Activated CD8-positive, alpha-beta memory T cell treated with anti-CD3 and anti-CD28 coated beads for 36 hours (primary cell): ENCODE results near the gene FSTL4. TPM values are rescaled to one million over a fixed set of nuclear protein-coding genes. Genes with fewer than 3 reads are reported as not detected.
"Not testable (repeated sequence)": the region's sequence is repeated elsewhere in the genome, so short reads cannot be mapped to it uniquely, and the experiment has no call there.

Experiments
- CTCF ChIA-PET: fragments of 350-600 bp; sonication (Branson Sonifier 250); formaldehyde crosslinking; loops from one replicate; lab custom pipeline; 2021; ENCODE audit warnings: antibody characterized with exemption; lab: Charles Lee
- POLR2A ChIA-PET: fragments of 350-600 bp; sonication (Branson Sonifier 250); formaldehyde crosslinking; loops from one replicate; lab custom pipeline; 2021; ENCODE audit warnings: antibody characterized with exemption; lab: Charles Lee
- total RNA-seq, 2 experiments: library from RNA; stranded (reverse); gene quantifications; one replicate each; pipeline ENCODE4 v1.2.3, GENCODE V29; 2021

The FSTL4 gene
- total RNA-seq, 2 experiments from 2014 or later, result 0.30 TPM; not detected in 1

- ChIA-PET CTCF (no interaction called here), POLR2A (no interaction called here)
Observed at GRCh38 chr5:133564921-133565565, 47.3 kb downstream of the FSTL4 start.

DNA sequence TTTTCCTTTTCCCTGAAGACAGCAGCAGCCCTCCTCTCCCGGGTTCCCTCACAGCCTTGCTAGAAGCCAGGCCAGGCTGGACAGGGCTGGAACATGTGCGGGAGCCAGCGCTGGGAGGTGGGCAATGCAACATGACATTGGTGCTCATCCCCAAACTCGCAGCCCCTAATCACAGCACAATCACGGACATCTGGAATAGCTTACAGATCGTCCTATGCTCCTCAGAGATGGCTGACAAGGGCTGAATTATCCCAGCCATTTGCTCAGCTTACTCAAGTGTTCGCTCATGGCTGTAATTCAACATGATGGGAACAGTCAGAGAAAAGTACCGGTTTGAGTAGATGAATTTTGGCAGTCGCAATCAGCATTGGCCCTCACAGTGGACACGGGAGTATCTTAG is 49.8 kb downstream of the FSTL4 start:
- CTCF ChIA-PET, result no interaction called here
- POLR2A ChIA-PET, result no interaction called here

- CTCF ChIA-PET, result no interaction called here
Observed at GRCh38 chr5:133559960-133560359, 52.4 kb downstream of the FSTL4 start.

DNA sequence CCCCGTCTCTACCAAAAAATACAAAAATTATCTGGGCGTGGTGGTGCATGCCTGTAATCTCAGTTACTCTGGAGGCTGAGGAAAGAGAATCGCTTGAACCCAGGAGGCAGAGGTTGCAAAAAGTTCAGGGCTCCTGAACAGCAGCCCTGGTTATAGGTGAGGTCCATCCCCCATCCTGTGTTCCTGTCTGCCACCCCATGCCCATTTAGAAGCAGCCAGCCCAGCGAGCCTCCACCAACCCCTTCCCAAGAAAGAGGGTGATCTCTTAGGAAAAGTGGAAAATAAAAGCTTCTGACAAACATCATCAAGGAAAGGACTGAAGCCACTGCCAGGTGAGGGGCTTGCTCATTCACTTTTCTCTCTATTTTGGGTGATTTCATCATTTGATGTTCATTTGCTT is 55.8 kb downstream of the FSTL4 start:
- ChIA-PET POLR2A (no interaction called here), CTCF (no interaction called here)

More at GRCh38 chr5:133559960-133560359, 52.4 kb downstream of the FSTL4 start:
- POLR2A ChIA-PET, result no interaction called here

DNA sequence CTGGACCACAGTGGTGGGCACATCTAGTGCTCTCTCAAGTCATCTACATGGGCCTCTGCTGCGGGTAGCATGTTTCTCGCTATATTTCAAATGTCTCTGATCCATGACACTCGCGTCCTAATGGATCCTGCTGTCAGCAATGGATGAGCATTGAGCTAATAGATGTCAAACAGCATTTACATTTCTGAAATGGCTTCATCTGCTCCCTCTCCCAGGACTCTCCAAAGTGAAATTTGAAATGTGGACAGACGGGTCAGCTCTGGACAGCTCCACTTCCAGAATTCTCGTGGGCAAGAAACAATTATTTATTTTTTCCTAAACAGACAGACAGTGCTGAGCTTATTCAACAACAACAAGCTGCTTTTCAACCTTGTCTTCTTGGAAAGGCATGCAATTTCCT is 58.1 kb downstream of the FSTL4 start:
- ChIA-PET POLR2A (no interaction called here), CTCF (no interaction called here)

DNA sequence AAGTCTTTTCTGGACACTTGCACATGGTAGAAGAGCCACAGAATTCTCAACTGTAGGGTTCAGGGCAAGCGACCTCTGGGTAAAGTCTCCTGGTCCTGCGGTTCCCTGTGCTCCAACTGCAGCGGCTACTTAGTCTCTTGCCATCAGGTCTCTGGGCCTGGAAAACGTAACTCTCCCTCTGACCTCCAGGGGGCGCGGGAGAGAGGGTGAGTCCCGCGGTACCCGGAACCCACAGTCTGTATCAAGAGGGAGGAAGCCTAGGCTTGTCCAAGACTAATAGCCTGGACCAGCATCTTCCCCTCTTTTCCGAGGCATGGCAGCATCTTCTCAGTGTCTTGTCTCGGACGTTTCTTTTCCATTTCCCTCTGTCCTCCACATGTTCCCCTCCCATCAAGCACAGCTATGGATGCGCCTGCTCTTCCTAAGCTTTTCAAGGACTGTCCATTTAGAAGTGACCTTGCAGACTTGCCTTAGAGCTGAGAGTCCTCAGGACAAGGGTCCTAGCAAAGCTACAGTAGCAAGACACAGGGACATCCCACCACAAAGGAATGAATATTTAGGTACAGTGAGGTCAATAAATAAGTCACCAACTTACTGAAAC is 59.3 kb downstream of the FSTL4 start:
- CTCF ChIA-PET, result interaction anchor here (1.5 kb wide), 1 partner anchor 22 kb away, joined by 4 read pairs; no protein-coding TSS in a partner anchor
- POLR2A ChIA-PET, result no interaction called here

DNA sequence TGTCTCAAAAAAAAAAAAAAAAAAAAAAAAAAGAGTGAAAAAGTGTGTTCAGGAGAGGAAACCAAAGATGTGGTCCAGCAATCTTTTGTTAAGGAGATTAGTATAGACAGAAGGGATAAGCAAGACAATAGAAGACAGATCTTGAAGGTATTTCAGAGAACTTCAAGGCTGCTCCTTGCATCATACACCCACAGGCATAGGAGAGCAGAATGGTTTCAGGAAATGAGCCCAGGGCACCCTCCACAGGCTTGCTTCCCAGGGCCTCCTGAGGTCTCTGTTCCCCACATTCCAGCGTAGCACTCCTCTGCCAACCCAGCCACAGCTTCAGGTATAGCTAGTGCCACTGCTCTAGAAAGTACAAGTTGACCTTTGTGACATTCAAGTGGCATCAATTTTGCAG is 65.8 kb downstream of the FSTL4 start:
- ChIA-PET POLR2A (no interaction called here), CTCF (no interaction called here)

- ChIA-PET CTCF (no interaction called here), POLR2A (no interaction called here)
Observed at GRCh38 chr5:133544346-133544745, 68.0 kb downstream of the FSTL4 start.

- CTCF ChIA-PET, result no interaction called here
Observed at GRCh38 chr5:133539818-133540217, 72.5 kb downstream of the FSTL4 start.

GRCh38 chr5:133538718-133539117 is 73.6 kb downstream of the FSTL4 start:
- ChIA-PET POLR2A (no interaction called here), CTCF (no interaction called here)

More at GRCh38 chr5:133539818-133540217, 72.5 kb downstream of the FSTL4 start:
- POLR2A ChIA-PET, result no interaction called here

DNA sequence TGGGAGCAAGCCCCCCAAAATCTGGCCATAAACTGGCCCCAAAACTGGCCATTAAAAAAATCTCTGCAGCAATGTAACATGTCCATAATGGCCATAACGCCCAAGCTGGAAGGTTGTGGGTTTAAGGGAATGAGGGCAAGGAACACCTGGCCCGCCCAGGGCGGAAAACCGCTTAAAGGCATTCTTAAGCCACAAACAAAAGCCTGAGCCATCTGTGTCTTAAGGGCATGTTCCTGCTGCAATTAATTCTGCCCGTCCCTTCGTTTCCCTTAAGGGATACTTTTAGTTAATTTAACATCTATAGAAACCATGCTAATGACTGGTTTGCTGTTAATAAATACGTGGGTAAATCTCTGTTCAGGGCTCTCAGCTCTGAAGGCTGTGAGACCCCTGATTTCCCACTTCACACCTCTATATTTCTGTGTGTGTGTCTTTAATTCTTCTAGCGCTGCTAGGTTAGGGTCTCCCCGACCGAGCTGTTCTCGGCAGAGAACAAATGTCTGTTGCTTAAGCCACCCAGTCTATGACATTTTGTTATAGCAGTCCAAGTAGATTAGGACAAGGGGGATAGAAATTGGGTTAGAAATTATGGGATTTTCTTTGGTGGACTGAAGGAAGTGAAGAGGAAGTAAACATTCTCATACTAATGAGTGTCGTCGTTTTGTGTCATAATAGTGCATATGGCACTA is 77.0 kb downstream of the FSTL4 start:
- CTCF ChIA-PET, POLR2A ChIA-PET: not testable (repeated sequence)

- ChIA-PET POLR2A (no interaction called here), CTCF (no interaction called here)
Observed at GRCh38 chr5:133534566-133534965, 77.8 kb downstream of the FSTL4 start.

- CTCF ChIA-PET, result no interaction called here
Observed at GRCh38 chr5:133533541-133533940, 78.8 kb downstream of the FSTL4 start.

GRCh38 chr5:133531594-133531993 is 80.7 kb downstream of the FSTL4 start:
- POLR2A ChIA-PET, result no interaction called here
- CTCF ChIA-PET, result no interaction called here

More at GRCh38 chr5:133533541-133533940, 78.8 kb downstream of the FSTL4 start:
- POLR2A ChIA-PET, result no interaction called here

- POLR2A ChIA-PET, result no interaction called here
- CTCF ChIA-PET, result no interaction called here
Observed at GRCh38 chr5:133531178-133531577, 81.2 kb downstream of the FSTL4 start.

- CTCF ChIA-PET, result no interaction called here
- POLR2A ChIA-PET, result no interaction called here
Observed at GRCh38 chr5:133530270-133530669, 82.1 kb downstream of the FSTL4 start.

DNA sequence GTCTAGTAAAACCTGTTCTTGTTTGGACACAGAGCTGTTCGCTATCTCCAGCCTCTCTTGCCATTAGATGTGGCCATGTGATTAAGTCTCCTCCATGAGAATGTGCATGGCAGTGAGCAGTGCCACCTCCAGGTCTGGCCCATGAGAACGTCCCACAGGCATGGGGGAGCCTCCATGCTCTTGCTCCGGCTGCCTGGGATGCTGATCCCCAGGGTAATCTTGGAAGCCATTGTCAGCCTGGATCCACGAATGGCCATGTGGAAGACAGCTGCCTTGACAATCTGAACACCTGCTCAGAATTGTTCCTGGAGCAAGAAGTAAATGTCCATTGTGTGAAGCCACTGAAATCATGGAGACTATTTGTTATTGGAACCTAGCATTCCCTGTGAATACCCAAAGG is 83.5 kb downstream of the FSTL4 start:
- CTCF ChIA-PET, result no interaction called here

GRCh38 chr5:133527311-133527710 is 85.0 kb downstream of the FSTL4 start:
- POLR2A ChIA-PET, result no interaction called here
- CTCF ChIA-PET, result no interaction called here

More for the DNA sequence above, 83.5 kb downstream of the FSTL4 start:
- POLR2A ChIA-PET, result no interaction called here

DNA sequence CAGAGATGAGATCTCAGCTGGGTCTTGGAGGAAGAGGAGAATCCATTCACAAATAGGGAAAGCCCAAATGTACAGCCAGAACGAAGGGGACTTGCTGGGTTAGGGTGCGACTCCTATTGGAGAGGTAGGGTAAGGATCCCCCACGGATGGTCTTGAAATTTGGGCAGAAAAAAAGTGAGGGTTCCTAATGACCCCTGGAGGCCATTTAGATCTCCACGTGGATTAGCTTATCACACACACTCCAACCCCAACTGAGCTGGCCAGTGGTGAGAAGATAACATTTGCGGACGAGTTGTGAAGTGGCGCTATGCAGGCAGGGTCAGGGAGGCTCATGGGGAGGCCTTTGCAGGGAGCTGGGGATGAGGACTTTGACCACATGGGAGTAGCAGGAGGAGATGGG is 86.0 kb downstream of the FSTL4 start:
- ChIA-PET CTCF (no interaction called here), POLR2A (no interaction called here)

- ChIA-PET CTCF (interaction anchor here (0.9 kb wide), 1 partner anchor 15 kb away, joined by 3 read pairs; no protein-coding TSS in a partner anchor), POLR2A (no interaction called here)
Observed at GRCh38 chr5:133525126-133525525, 87.2 kb downstream of the FSTL4 start.

- ChIA-PET POLR2A (no interaction called here), CTCF (no interaction called here)
Observed at GRCh38 chr5:133524666-133525065, 87.7 kb downstream of the FSTL4 start.
